Eye (tissue), 1 donor: Measurements from ENCODE around the gene NACC2.
A peak's percentile ranks its signal among the peaks of the same experiment; 100 is the strongest.
"Not testable (repeated sequence)": the region's sequence is repeated elsewhere in the genome, so short reads cannot be mapped to it uniquely, and the experiment has no call there.

Experiments
- DNase-seq: peaks from one replicate; pipeline ENCODE4 v3.0.0-alpha.2; 2015

The NACC2 gene

GRCh38 chr9:136079211-136079915 is 15.7 kb downstream of the NACC2 start:
- no peak for DNase-seq

- no peak for DNase-seq
These were observed 16.5 kb downstream of the NACC2 start for GRCh38 chr9:136078498-136079011.

- DNase-seq: no peak
These were observed 17.1 kb downstream of the NACC2 start for GRCh38 chr9:136078024-136078423.

GRCh38 chr9:136077491-136077890 is 17.6 kb downstream of the NACC2 start:
- DNase-seq: no peak

- no peak for DNase-seq
These were observed 19.0 kb downstream of the NACC2 start for GRCh38 chr9:136075881-136076678.

GRCh38 chr9:136075134-136075841 is 19.8 kb downstream of the NACC2 start:
- no peak for DNase-seq

- DNase-seq: no peak
These were observed 20.4 kb downstream of the NACC2 start for GRCh38 chr9:136074706-136075105.

GRCh38 chr9:136062657-136063439 is 32.2 kb downstream of the NACC2 start:
- no peak for DNase-seq

- not testable (repeated sequence) for DNase-seq
These were observed 33.2 kb downstream of the NACC2 start for GRCh38 chr9:136061916-136062315.

- no peak for DNase-seq
These were observed 33.7 kb downstream of the NACC2 start for GRCh38 chr9:136061405-136061804.

- DNase-seq: no peak
These were observed 34.3 kb downstream of the NACC2 start for GRCh38 chr9:136060671-136061371.

- DNase-seq: no peak
These were observed 35.0 kb downstream of the NACC2 start for GRCh38 chr9:136059851-136060670.

GRCh38 chr9:136059321-136059791 is 35.7 kb downstream of the NACC2 start:
- DNase-seq: no peak

GRCh38 chr9:136058801-136059302 is 36.2 kb downstream of the NACC2 start:
- DNase-seq: no peak

GRCh38 chr9:136058084-136058483 is 37.0 kb downstream of the NACC2 start:
- no peak for DNase-seq

GRCh38 chr9:136057236-136058081 is 37.6 kb downstream of the NACC2 start:
- DNase-seq: peak; percentile 23

GRCh38 chr9:136056546-136057235 is 38.4 kb downstream of the NACC2 start:
- no peak for DNase-seq

- no peak for DNase-seq
These were observed 39.2 kb downstream of the NACC2 start for GRCh38 chr9:136055715-136056545.
